DMS53 (cell line): ENCODE results near the gene ZBTB47.

ENCODE experiments used
- DNase-seq: peaks from one replicate; lab custom pipeline; 2025; lab: John Stamatoyannopoulos, UW

The ZBTB47 gene

GRCh38 chr3:42653560-42654330 is at the start of gene ZBTB47:
ZBTB47 (plus strand) TSS chr3:42653697; CDS start chr3:42658356, 4,659 bp downstream.
- peak; percentile 39 for DNase-seq

GRCh38 chr3:42605546-42606173 is 47.8 kb upstream of the ZBTB47 start:
- DNase-seq, result peak; percentile 43

GRCh38 chr3:42608581-42608980 is 44.9 kb upstream of the ZBTB47 start:
- DNase-seq, result no peak

- no peak for DNase-seq
Observed at GRCh38 chr3:42610976-42611375, 42.5 kb upstream of the ZBTB47 start.

- DNase-seq, result no peak
Observed at GRCh38 chr3:42612217-42612616, 41.3 kb upstream of the ZBTB47 start.

GRCh38 chr3:42612928-42613327 is 40.6 kb upstream of the ZBTB47 start:
- DNase-seq, result no peak

- DNase-seq, result peak; percentile 14
Observed at GRCh38 chr3:42613462-42613861, 40.0 kb upstream of the ZBTB47 start.

GRCh38 chr3:42631620-42632019 is 21.9 kb upstream of the ZBTB47 start:
- no peak for DNase-seq

GRCh38 chr3:42632146-42632545 is 21.4 kb upstream of the ZBTB47 start:
- DNase-seq, result no peak

- DNase-seq, result no peak
Observed at GRCh38 chr3:42633544-42633943, 20.0 kb upstream of the ZBTB47 start.

- DNase-seq, result no peak
Observed at GRCh38 chr3:42635111-42635510, 18.4 kb upstream of the ZBTB47 start.

GRCh38 chr3:42637001-42637400 is 16.5 kb upstream of the ZBTB47 start:
- DNase-seq, result no peak

GRCh38 chr3:42638339-42638842 is 15.1 kb upstream of the ZBTB47 start:
- DNase-seq, result no peak

GRCh38 chr3:42639192-42639591 is 14.3 kb upstream of the ZBTB47 start:
- no peak for DNase-seq

GRCh38 chr3:42640129-42640528 is 13.4 kb upstream of the ZBTB47 start:
- DNase-seq, result no peak

GRCh38 chr3:42640771-42641370 is 12.6 kb upstream of the ZBTB47 start:
- no peak for DNase-seq

- no peak for DNase-seq
Observed at GRCh38 chr3:42647821-42648459, 5.6 kb upstream of the ZBTB47 start.

GRCh38 chr3:42649006-42649405 is 4.5 kb upstream of the ZBTB47 start:
- no peak for DNase-seq

GRCh38 chr3:42649783-42650182 is 3.7 kb upstream of the ZBTB47 start:
- no peak for DNase-seq

- no peak for DNase-seq
Observed at GRCh38 chr3:42651248-42652091, 2.0 kb upstream of the ZBTB47 start.

- no peak for DNase-seq
Observed at GRCh38 chr3:42652251-42652610, 1.3 kb upstream of the ZBTB47 start.
